Cardiac fibroblast (primary cell): ENCODE measurements around the gene EIF3B.
"Not testable (repeated sequence)": the region's sequence is repeated elsewhere in the genome, so short reads cannot be mapped to it uniquely, and the experiment has no call there.

ENCODE experiments used
- DNase-seq, 2 donors: peaks; one replicate each; pipeline versions ENCODE4 v3.0.0 to v3.0.0-alpha.2; 2010; ENCODE audit warnings: low read depth in 2 of 2
- H3K4me3 ChIP-seq, 2 donors: replicated peaks in 1 of 2; 1 replicate in 1 of 2; 2 replicates in 1 of 2; pipeline ENCODE4 v1.5.1; 2011; ENCODE audit warnings: low read depth in 2 of 2, low read length in 2 of 2, mild to moderate bottlenecking in 2 of 2, moderate library complexity in 1 of 2
- CTCF ChIP-seq: IDR thresholded peaks from one replicate; pipeline ENCODE4 v1.5.1; 2011; ENCODE audit warnings: low read depth, mild to moderate bottlenecking, low read length, inconsistent platforms

Gene EIF3B

GRCh38 chr7:2372724-2373123 lies 18.1 kb downstream of the EIF3B start:
- no peak for DNase-seq
- no peak overlapping the region for H3K4me3 ChIP-seq
- no peak for TF ChIP-seq CTCF

GRCh38 chr7:2373124-2373556 lies 18.5 kb downstream of the EIF3B start:
- no peak overlapping the region for H3K4me3 ChIP-seq
- no peak for TF ChIP-seq CTCF
- no peak for DNase-seq

- no peak overlapping the region for H3K4me3 ChIP-seq
- TF ChIP-seq CTCF, result no peak
- no peak for DNase-seq
Measured at GRCh38 chr7:2373646-2374045, 19.0 kb downstream of the EIF3B start.

- H3K4me3 ChIP-seq, result no peak overlapping the region
- no peak for TF ChIP-seq CTCF
- DNase-seq, result no peak
Measured at GRCh38 chr7:2374401-2374800, 19.8 kb downstream of the EIF3B start.

GRCh38 chr7:2374830-2375728 lies 20.5 kb downstream of the EIF3B start:
- no peak overlapping the region for H3K4me3 ChIP-seq
- no peak for DNase-seq
- no peak for TF ChIP-seq CTCF

GRCh38 chr7:2376351-2377154 lies 21.9 kb downstream of the EIF3B start:
- TF ChIP-seq CTCF, result no peak
- no peak for DNase-seq
- H3K4me3 ChIP-seq, result no peak overlapping the region

- H3K4me3 ChIP-seq, DNase-seq: not testable (repeated sequence)
Measured at GRCh38 chr7:2377492-2377891, 22.9 kb downstream of the EIF3B start.

- not testable (repeated sequence) for H3K4me3 ChIP-seq, DNase-seq
Measured at GRCh38 chr7:2378125-2378524, 23.5 kb downstream of the EIF3B start.
